Measurements from ENCODE around the gene ADAMTS12. TPM values are rescaled to one million over a fixed set of nuclear protein-coding genes. Genes with fewer than 3 reads are reported as not detected.

The ADAMTS12 gene
- polyA plus RNA-seq, 1 donor (not counting 4 experiments of a cell fraction or from before 2014, with no cell fraction given): 0.49 TPM

DNA sequence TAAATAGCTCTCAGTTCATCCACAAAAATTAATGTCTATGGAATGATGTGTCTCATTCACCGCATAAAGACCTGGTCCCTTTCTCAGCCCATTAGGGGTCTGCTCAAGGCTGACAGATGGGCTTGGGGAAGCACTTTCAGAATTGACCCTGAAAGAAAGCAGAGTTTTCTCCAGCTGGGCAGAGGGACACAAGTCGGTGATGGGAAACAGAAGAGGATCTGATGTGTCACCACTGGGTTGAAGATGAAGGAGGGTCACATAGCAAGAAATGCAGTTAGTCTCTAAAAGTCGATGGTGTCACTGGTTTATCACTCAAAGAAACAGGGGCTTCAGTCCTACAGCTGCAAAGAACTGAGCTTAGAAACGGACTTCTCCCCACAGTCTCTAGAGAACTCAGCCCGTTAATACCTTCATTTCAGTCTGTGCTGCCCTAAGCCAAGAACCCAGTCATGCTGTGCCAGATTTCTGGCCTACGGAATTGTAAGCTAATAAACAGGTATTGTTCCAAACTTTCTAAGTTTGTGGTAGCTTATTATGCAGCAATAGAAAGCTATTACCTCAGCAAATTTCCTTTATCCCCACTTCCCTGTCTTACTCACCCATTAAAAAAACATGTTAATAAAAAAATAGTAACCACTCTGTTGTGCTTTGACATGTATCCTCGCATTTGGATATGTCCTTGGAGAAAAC lies 64.6 kb downstream of the ADAMTS12 start:
- H3K27me3 ChIP-seq (ENCODE audit: control insufficient read depth, extremely low read depth, insufficient read depth, low read length): no peaks in the 10 kb centered on the region
- H3K79me2 ChIP-seq (ENCODE audit: control insufficient read depth, insufficient read depth, low read length): no peaks in the 10 kb centered on the region
- H4K20me1 ChIP-seq (ENCODE audit: control insufficient read depth, extremely low read depth, insufficient read depth, low read length): no peaks in the 10 kb centered on the region
- H3K9me3 ChIP-seq (ENCODE audit: control insufficient read depth, low read depth, low read length): no peaks in the 10 kb centered on the region
- FAIRE-seq (no peak), DNase-seq (ENCODE audit: low read depth, low spot score) (no peak)
- no peak overlapping the region for H3K4me2 ChIP-seq (ENCODE audit: control insufficient read depth, extremely low read depth, insufficient read depth, low read depth, low read length)
- no peak overlapping the region for H3K27ac ChIP-seq (ENCODE audit: control insufficient read depth, insufficient read depth, low read length)
- TF ChIP-seq EZH2 (IDR thresholded peaks at IDR 0.05; ENCODE audit: low read length): no peak
- TF ChIP-seq, protein P1, sequence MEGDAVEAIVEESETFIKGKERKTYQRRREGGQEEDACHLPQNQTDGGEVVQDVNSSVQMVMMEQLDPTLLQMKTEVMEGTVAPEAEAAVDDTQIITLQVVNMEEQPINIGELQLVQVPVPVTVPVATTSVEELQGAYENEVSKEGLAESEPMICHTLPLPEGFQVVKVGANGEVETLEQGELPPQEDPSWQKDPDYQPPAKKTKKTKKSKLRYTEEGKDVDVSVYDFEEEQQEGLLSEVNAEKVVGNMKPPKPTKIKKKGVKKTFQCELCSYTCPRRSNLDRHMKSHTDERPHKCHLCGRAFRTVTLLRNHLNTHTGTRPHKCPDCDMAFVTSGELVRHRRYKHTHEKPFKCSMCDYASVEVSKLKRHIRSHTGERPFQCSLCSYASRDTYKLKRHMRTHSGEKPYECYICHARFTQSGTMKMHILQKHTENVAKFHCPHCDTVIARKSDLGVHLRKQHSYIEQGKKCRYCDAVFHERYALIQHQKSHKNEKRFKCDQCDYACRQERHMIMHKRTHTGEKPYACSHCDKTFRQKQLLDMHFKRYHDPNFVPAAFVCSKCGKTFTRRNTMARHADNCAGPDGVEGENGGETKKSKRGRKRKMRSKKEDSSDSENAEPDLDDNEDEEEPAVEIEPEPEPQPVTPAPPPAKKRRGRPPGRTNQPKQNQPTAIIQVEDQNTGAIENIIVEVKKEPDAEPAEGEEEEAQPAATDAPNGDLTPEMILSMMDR (optimal IDR thresholded peaks at IDR 0.05 in 1 of 3, IDR thresholded peaks at IDR 0.05 in 1 of 3, conservative IDR thresholded peaks at IDR 0.05 in 1 of 3; ENCODE audit: extremely low read depth in 1 of 3, insufficient read depth in 2 of 3, low read length in 3 of 3): no peak
- no peak overlapping the region for H2AFZ ChIP-seq (ENCODE audit: control insufficient read depth, low read length)
- no peaks in the 10 kb centered on the region for H3K4me1 ChIP-seq (ENCODE audit: control insufficient read depth, extremely low read depth, insufficient read depth, low read length)
- dilution Hi-C loops (cut with MboI; ENCODE audit: extremely low pct_ligation_motif_present, low sequenced_read_pairs): no loop called here
- H3K36me3 ChIP-seq (ENCODE audit: control insufficient read depth in 2 of 2, extremely low read depth in 1 of 2, insufficient read depth in 2 of 2, low read length in 2 of 2): no peaks in the 10 kb centered on the region
- H3K4me3 ChIP-seq (ENCODE audit: control insufficient read depth in 2 of 3, extremely low read depth in 1 of 3, insufficient read depth in 2 of 3, low read depth in 1 of 3, low read length in 3 of 3): no peak overlapping the region
- H3K9ac ChIP-seq (ENCODE audit: control insufficient read depth, extremely low read depth, insufficient read depth, low read length): no peak overlapping the region
- no peaks in the 10 kb centered on the region for H3K9me1 ChIP-seq (ENCODE audit: control insufficient read depth, extremely low read depth, insufficient read depth, low read length)

DNA sequence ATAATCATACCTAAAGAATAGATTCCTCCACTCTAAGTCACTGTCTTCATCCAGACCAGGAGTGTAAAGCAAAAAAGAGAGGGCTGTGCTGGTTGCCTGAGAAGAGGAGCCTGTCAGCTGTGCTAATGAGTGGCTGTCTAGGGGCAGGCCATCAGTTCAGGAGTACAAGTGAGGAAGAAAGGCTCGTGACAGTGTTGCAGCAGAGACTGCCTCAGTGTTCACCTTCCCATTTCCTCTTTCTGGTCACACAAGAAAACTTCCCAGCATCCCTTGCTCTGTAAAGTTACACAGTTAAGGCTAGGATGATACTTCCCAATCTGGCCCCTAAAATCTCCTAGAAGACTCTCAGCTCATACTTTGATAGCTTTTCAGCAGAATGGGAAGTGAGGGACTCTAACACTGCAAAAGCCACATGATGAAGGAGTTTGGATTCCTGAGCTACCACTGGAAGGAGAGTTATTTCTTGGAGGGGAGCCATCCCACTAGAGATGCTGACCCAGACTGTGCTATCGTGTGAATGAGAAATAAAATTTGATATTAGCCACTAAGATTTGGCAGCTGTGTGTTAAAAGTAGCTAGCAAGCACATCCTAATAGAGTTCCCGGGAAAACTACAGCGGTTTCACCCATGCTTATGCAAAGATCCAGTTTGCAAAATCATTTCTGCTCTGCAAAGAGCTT lies 67.1 kb downstream of the ADAMTS12 start:
- no peak overlapping the region for H3K27ac ChIP-seq (ENCODE audit: control insufficient read depth, insufficient read depth, low read length)
- DNase-seq (ENCODE audit: low read depth, low spot score) (no peak), FAIRE-seq (no peak)
- H2AFZ ChIP-seq (ENCODE audit: control insufficient read depth, low read length): no peak overlapping the region
- no peaks in the 10 kb centered on the region for H4K20me1 ChIP-seq (ENCODE audit: control insufficient read depth, extremely low read depth, insufficient read depth, low read length)
- H3K4me1 ChIP-seq (ENCODE audit: control insufficient read depth, extremely low read depth, insufficient read depth, low read length): no peaks in the 10 kb centered on the region
- H3K4me3 ChIP-seq (ENCODE audit: control insufficient read depth in 2 of 3, extremely low read depth in 1 of 3, insufficient read depth in 2 of 3, low read depth in 1 of 3, low read length in 3 of 3): no peak overlapping the region
- no peak overlapping the region for H3K4me2 ChIP-seq (ENCODE audit: control insufficient read depth, extremely low read depth, insufficient read depth, low read depth, low read length)
- TF ChIP-seq, protein P1 (optimal IDR thresholded peaks at IDR 0.05 in 1 of 3, IDR thresholded peaks at IDR 0.05 in 1 of 3, conservative IDR thresholded peaks at IDR 0.05 in 1 of 3; ENCODE audit: extremely low read depth in 1 of 3, insufficient read depth in 2 of 3, low read length in 3 of 3): no peak
- TF ChIP-seq EZH2 (IDR thresholded peaks at IDR 0.05; ENCODE audit: low read length): no peak
- H3K36me3 ChIP-seq (ENCODE audit: control insufficient read depth in 2 of 2, extremely low read depth in 1 of 2, insufficient read depth in 2 of 2, low read length in 2 of 2): no peaks in the 10 kb centered on the region
- H3K9ac ChIP-seq (ENCODE audit: control insufficient read depth, extremely low read depth, insufficient read depth, low read length): no peak overlapping the region
- dilution Hi-C loops (cut with MboI; ENCODE audit: extremely low pct_ligation_motif_present, low sequenced_read_pairs): no loop called here
- no peaks in the 10 kb centered on the region for H3K9me3 ChIP-seq (ENCODE audit: control insufficient read depth, low read depth, low read length)
- H3K27me3 ChIP-seq (ENCODE audit: control insufficient read depth, extremely low read depth, insufficient read depth, low read length): no peaks in the 10 kb centered on the region
- H3K79me2 ChIP-seq (ENCODE audit: control insufficient read depth, insufficient read depth, low read length): no peaks in the 10 kb centered on the region
- H3K9me1 ChIP-seq (ENCODE audit: control insufficient read depth, extremely low read depth, insufficient read depth, low read length): no peaks in the 10 kb centered on the region
